ENCODE measurements around the gene ZBTB39.
"Not testable (repeated sequence)": the region's sequence is repeated elsewhere in the genome, so short reads cannot be mapped to it uniquely, and the experiment has no call there.

The ZBTB39 gene

DNA sequence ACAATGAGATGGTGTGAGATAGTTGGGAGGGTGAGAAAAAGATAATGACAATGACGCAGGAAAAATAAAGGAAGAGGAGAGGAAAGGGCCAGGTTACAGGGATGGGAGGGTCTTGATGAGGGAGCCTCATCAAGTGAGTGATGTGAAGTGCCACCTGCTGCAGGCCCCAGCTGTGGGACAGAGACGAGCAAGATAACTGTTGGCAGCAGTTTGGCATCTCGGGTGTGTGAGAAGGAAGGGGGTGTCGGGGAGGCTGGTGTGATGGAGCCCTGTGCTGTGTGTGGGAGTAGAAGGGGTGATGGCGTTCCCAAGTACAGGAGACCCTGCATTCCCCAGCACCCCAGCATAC is 21.4 kb upstream of the ZBTB39 start:
- TF ChIP-seq, protein P1, sequence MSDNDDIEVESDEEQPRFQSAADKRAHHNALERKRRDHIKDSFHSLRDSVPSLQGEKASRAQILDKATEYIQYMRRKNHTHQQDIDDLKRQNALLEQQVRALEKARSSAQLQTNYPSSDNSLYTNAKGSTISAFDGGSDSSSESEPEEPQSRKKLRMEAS (IDR thresholded peaks at IDR 0.05; ENCODE audit: low read depth, low read length): no peak
- TF ChIP-seq POLR2A (IDR thresholded peaks at IDR 0.05; ENCODE audit: extremely low read depth, insufficient read length): no peak
- no peak for TF ChIP-seq MYC (IDR thresholded peaks at IDR 0.05; ENCODE audit: low read depth, low read length)
- TF ChIP-seq CTCF (IDR thresholded peaks at IDR 0.05; ENCODE audit: low read depth, low read length): no peak
- no peak for DNase-seq (ENCODE audit: low read depth)
- no peak overlapping the region for H3K4me3 ChIP-seq (ENCODE audit: low read depth, low read length)

GRCh38 chr12:57027011-57027804 is 20.9 kb upstream of the ZBTB39 start:
- no peak for DNase-seq (ENCODE audit: low read depth)
- no peak overlapping the region for H3K4me3 ChIP-seq (ENCODE audit: low read depth, low read length)
- TF ChIP-seq, protein P1 (IDR thresholded peaks at IDR 0.05; ENCODE audit: low read depth, low read length): peak; percentile 80
- no peak for TF ChIP-seq POLR2A (IDR thresholded peaks at IDR 0.05; ENCODE audit: extremely low read depth, insufficient read length)

DNA sequence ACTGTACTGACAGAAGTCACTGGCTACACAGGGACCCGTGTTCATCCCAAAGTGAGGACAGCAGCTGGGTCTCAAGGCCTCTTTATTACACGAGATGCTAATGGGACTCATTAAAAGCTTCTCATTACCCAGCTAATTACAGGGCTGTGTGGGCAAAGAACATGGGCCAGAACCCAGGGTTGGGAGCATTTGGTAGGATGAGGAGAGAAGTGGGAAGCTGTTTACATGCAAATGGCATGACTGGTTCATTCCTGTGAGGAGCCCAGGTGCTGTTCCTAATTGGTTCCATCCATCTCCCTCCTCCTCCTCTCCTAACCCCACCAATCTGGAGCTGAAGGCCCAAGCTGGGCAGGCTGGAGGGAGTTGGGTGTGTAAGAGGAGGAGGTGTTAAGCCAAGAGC is 18.9 kb upstream of the ZBTB39 start:
- TF ChIP-seq, protein P1 (IDR thresholded peaks at IDR 0.05; ENCODE audit: low read depth, low read length): no peak
- no peak for TF ChIP-seq CTCF (IDR thresholded peaks at IDR 0.05; ENCODE audit: low read depth, low read length)
- no peak for TF ChIP-seq POLR2A (IDR thresholded peaks at IDR 0.05; ENCODE audit: extremely low read depth, insufficient read length)
- no peak for TF ChIP-seq MYC (IDR thresholded peaks at IDR 0.05; ENCODE audit: low read depth, low read length)
- no peak for DNase-seq (ENCODE audit: low read depth)

DNA sequence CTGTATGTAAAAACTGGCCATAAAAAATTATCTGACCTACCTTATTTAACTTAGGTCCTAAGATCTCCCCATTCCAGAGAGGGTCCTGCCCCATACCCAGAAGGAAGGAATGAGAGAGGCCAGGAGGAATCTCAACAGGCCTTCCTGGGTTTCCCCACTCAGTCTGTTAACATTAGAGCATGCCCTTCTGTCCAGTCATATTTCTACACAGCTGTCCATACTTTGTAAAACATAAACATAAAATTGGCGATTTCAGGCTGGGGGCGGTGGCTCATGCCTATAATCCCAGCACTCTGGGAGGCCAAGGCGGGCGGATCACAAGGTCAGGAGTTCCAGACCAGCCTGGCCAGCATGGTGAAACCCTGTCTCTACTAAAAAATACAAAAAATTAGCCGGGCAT is 16.0 kb upstream of the ZBTB39 start:
- not testable (repeated sequence) for DNase-seq (ENCODE audit: low read depth)

More for the DNA sequence above, 18.9 kb upstream of the ZBTB39 start:
- no peak overlapping the region for H3K4me3 ChIP-seq (ENCODE audit: low read depth, low read length)

DNA sequence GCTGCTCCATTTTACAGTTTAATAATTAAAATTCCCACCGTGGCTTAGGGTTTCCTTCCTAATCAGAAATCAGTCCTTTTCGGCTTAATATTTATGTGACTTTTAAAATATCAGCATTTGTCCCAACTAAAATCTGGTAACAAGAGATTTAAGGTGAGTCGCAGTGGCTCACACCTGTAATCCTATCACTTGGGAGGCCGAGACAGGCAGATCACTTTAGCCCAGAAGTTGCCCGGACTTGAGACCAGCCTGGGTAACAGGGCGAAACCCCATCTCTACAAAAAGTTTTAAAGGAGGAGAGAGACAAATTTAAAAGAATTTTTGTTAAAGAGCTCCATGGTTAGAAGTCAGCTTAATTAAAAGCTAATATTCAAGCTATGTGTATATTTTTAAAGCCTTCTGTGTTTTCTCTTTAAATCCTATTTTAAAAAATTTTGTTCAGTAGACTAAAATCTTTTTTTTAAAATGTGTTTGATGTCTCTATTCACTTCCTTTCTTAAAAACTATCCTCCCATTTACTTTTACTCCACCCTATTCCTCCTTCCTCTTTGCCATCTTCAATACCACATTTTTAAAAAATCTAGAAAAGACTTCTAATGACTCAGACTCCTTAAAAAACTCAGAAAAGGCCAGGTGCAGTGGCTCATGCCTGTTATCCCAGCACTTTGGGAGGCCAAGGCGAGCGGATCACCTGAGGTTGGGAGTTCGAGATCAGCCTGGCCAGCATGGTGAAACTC is 13.8 kb upstream of the ZBTB39 start:
- H3K4me3 ChIP-seq (ENCODE audit: low read depth, low read length): no peak overlapping the region
- no peak for DNase-seq (ENCODE audit: low read depth)
- TF ChIP-seq, protein P1 (IDR thresholded peaks at IDR 0.05; ENCODE audit: low read depth, low read length): no peak
- TF ChIP-seq CTCF (IDR thresholded peaks at IDR 0.05; ENCODE audit: low read depth, low read length): no peak
- no peak for TF ChIP-seq MYC (IDR thresholded peaks at IDR 0.05; ENCODE audit: low read depth, low read length)
- no peak for TF ChIP-seq POLR2A (IDR thresholded peaks at IDR 0.05; ENCODE audit: extremely low read depth, insufficient read length)

More for the DNA sequence above, 16.0 kb upstream of the ZBTB39 start:
- not testable (repeated sequence) for H3K4me3 ChIP-seq (ENCODE audit: low read depth, low read length)

DNA sequence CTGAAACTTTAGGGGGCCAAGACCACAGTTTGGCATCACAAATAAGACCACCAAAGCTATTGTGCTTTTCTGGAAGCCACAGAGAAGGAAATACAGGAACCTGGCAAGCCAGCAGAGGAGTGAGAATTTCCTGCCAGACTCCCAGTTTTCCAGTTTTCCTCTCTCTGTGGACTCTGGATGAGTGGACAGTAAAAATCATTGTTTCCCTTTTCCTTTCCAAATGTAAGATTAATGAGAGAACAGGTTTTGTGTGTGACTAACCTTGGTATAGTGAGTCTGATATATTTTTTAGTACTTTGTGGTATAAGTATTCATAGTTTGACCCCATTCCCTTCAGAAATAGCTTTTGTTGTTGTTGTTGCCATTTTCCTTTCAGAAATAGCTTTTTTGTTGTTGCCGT is 12.6 kb upstream of the ZBTB39 start:
- no peak for TF ChIP-seq CTCF (IDR thresholded peaks at IDR 0.05; ENCODE audit: low read depth, low read length)
- no peak for TF ChIP-seq MYC (IDR thresholded peaks at IDR 0.05; ENCODE audit: low read depth, low read length)
- TF ChIP-seq, protein P1 (IDR thresholded peaks at IDR 0.05; ENCODE audit: low read depth, low read length): no peak
- no peak for TF ChIP-seq POLR2A (IDR thresholded peaks at IDR 0.05; ENCODE audit: extremely low read depth, insufficient read length)
- DNase-seq (ENCODE audit: low read depth): no peak
- no peak overlapping the region for H3K4me3 ChIP-seq (ENCODE audit: low read depth, low read length)

GRCh38 chr12:57018353-57018752 is 12.0 kb upstream of the ZBTB39 start:
- H3K4me3 ChIP-seq (ENCODE audit: low read depth, low read length); DNase-seq (ENCODE audit: low read depth): not testable (repeated sequence)

All from NB4 (cell line).